Measurements from ENCODE around the gene GTF2H1. TPM values are rescaled to one million over a fixed set of nuclear protein-coding genes. Genes with fewer than 3 reads are reported as not detected.
"Not testable (repeated sequence)": the region's sequence is repeated elsewhere in the genome, so short reads cannot be mapped to it uniquely, and the experiment has no call there.

Gene GTF2H1
- total RNA-seq, 1 donor from 2014 or later, result 26.6 TPM

GRCh38 chr11:18397921-18398320 lies 75.6 kb downstream of the GTF2H1 start:
- intact Hi-C loops (cut with micrococcal nuclease), result loop anchor here (10.0 kb wide), 1 partner anchor 73 kb away; the partner anchor contains the start of genes GTF2H1 and HPS5
- ATAC-seq (no peak), DNase-seq (no peak)

DNA sequence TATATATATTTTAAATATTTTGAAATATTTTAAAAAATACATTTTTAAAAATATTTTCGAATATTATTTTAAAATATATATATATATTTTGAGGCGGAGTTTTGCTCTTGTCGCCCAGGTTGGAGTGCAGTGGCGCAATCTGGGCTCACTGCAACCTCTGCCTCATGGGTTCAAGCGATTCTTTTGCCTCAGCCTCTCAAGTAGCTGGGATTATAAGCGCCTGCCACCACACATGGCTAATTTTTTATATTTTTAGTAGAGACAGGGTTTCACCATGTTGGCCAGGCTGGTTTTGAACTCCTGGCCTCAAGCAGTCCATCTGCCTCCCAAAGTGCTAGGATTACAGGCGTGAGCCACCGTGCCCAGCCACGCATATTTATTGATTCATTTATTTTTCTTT lies 78.7 kb downstream of the GTF2H1 start:
- ATAC-seq; intact Hi-C loops (cut with micrococcal nuclease); DNase-seq: not testable (repeated sequence)

DNA sequence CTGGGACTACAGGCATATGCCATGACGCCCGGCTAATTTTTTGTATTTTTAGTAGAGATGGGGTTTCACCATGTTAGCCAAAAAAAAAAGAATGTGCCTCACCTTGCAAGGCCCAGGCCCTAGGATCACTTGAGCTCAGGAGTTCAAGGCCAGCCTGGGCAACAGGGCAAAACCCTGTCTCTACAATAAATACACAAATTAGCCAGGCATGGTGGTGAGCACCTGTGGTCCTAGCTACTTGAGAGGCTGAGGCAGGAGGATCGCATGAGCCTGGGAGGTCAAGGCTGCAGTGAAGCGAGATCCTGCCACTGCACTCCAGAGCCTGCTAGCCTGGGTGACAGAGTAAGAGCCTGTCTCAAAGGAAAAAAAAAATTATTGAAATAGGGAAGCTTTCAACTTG lies 81.7 kb downstream of the GTF2H1 start:
- ATAC-seq (no peak), DNase-seq (no peak)
- intact Hi-C loops (cut with micrococcal nuclease), result no loop called here

GRCh38 chr11:18407400-18407799 lies 85.0 kb downstream of the GTF2H1 start:
- DNase-seq; ATAC-seq; intact Hi-C loops (cut with micrococcal nuclease): not testable (repeated sequence)

- ATAC-seq (peak; percentile 13), DNase-seq (no peak)
- intact Hi-C loops (cut with micrococcal nuclease), result no loop called here
Measured at GRCh38 chr11:18408558-18409291, 86.4 kb downstream of the GTF2H1 start.

DNA sequence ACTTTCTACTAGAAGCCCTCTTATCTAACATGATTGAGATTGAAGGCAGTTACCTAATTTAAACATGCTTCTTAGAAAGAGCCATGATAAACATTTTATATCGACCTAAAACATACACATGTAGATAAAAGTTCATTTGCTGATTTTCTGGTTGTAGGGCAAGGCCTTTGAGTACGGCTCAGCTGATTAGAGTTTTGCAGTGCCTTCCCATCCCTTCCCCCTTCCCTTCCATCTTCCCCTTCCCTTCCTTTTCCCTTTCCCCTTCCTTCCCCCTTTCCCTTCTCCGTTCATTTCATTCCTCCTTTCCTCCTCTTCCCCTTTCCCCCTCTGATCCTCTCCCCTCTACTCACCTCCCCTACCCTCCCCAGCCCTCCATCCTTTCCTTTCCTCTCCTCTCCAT lies 94.1 kb downstream of the GTF2H1 start:
- no peak for ATAC-seq
- intact Hi-C loops (cut with micrococcal nuclease), result no loop called here
- DNase-seq, result no peak

Small RNAs within 50 kb of the gene (microRNA-seq; reads per million reads assigned to microRNA genes)
- gene MIR3159 (ENCODE audit: borderline number of aligned reads), result not detected

Other genes starting within 250 kb of the GTF2H1 start
- gene SAAL1, start 216.5 kb upstream of the GTF2H1 start, total RNA-seq, result 5.8 TPM
- not detected for gene MRGPRX3, start 190.0 kb upstream of the GTF2H1 start, total RNA-seq
- not detected for gene MRGPRX4, start 149.7 kb upstream of the GTF2H1 start, total RNA-seq
- gene SAA4, start 85.8 kb upstream of the GTF2H1 start, total RNA-seq, result not detected
- 2.8 TPM for gene SAA2, start 73.9 kb upstream of the GTF2H1 start, total RNA-seq
- gene SAA1, start 56.3 kb upstream of the GTF2H1 start, total RNA-seq, result 7.1 TPM
- 12.4 TPM for gene HPS5, start 427 bp upstream of the GTF2H1 start, total RNA-seq
- gene LDHA, start 72.0 kb downstream of the GTF2H1 start, total RNA-seq, result 332 TPM
- gene LDHC, start 89.8 kb downstream of the GTF2H1 start, total RNA-seq, result not detected
- gene LDHAL6A, start 133.3 kb downstream of the GTF2H1 start, total RNA-seq, result not detected
- gene TSG101, start 204.4 kb downstream of the GTF2H1 start, total RNA-seq, result 63.3 TPM

All from left ventricle myocardium superior (tissue), 1 donor.